GM21360 (cell line): Measurements from ENCODE around the gene CHRM2.

Experiments
- ATAC-seq: cut with Tn5 transposase; IDR thresholded peaks from one replicate; pipeline ENCODE4 v1.9.1; 2021; ENCODE audit warnings: mild to moderate bottlenecking, moderate library complexity; ENCODE audit not compliant: unreplicated experiment

The CHRM2 gene

DNA sequence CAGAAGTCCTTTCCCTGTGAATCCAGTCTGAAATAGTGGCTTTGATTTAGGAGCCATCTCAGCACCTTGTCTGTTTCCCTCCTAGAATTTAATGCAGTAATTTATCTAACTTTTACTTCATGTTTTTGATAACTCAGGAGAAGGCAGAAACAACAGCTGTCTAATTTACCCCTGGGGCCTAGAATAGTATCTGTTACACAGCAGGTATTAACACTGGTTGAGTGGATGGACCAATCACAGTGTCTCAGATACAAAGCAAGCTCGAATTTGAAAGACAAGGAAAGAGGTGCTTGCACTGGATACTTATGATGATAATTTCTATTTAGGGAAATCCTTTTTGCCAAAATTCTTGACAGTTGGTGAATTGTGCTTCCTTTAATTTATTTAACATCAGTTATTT lies 23.4 kb downstream of the CHRM2 start:
- no peak for ATAC-seq

DNA sequence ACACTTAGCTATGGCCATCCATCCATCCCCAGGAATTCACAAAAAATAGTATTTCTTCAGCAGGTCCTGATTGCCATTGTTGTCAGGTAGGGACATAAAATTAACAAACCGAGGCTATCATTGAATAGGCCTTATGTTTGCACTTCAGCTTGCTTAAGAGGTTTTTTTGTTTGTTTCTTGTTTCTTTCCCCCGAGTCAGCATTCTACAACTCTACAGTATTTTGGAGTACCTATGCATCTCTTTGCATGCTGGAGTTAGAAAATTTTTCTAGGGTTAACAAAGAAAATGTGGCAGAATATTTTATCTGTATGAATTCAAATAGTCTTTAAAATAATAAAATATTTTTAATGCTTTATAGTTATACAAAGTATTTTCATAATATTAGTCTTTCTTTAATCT lies 26.3 kb downstream of the CHRM2 start:
- no peak for ATAC-seq

DNA sequence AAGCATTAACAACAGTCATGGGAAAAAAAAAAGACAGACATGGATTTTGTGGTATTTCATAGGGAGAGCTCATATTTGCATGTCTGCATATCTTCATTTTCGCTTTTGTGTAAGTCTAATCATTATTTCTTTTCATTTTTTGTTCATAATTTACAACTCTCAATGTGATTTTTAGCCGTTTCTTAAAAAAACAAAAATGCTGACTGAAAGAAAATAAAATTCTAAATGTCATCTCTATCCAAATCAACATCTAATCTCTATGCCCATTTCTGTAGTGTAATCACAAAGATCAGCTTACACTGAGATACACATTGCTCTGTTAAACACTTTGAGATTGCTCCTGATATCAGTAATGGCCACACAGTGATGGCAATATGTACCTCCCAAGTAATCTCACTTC lies 29.2 kb downstream of the CHRM2 start:
- no peak for ATAC-seq

DNA sequence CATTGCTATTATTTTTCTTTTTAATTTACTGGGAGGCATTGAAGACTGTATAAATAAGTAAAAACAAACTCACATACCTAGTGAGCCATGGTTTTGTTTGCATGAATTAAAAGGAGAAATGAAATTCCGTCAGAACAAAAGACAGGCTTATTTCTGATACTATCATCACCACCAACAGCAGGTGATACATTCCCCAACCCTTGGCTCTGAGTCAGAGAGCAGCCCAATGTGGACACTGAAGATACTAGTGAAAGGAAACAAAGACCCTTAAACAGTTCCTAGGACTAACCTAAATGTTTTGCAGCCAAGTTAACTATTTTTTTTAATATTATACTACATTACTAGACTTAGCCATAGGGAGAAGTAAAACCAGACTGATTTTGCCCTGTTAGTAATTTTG lies 31.6 kb downstream of the CHRM2 start:
- ATAC-seq, result no peak

DNA sequence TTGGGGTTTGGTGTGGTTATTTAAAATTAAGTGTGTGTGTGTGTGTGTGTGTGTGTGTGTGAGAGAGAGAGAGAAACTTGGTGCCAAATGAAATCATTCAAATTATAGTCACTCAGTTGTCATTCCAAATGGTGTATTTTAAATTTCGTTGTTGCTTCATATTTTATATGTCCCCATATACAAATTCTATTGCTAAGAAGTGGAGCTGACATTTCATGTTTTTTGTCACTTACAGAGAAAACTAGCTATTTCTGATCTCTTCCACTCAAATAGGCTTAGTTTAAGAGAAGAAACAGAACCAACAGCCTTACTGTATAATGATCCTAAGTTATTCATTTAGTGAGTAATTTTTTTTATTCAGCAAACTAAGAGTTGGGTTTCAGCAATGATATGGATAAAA lies 42.3 kb downstream of the CHRM2 start:
- ATAC-seq, result no peak

DNA sequence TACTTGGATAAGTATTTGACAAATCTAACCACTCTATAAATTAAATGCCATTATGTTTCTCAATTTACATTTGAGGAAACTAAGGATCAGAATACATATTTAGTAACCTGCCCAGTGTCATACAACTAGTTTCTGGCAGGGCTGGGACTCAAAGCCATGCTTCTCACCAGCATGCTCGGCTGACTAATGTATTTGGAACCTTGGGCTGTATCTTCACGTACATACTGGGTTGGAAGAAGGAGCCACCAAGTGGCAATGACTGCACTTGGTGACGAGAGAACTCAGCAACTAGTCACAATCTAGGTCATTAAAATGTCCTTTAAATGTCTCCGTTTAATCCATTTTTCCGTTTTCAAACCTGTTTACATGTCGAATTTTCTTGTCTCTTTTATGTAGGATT lies 42.9 kb downstream of the CHRM2 start:
- no peak for ATAC-seq

DNA sequence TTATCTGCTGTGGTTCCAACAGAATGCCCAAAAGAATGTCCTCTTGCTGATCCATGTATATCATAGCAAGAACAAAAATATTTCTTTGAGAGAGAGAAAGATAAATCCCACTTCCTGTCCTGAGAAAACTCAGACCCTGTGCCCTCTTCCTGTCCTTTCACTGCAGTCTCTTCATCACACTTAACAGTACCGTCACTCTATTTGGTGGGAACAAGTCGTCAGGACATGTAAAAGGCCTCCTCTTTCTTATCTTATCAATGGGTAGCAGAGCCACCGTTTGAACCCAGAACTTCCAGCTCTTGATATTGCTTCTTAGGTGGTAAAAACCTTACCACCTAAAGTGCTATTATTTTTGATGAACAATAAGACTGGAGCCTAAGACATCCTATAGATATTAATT lies 43.9 kb downstream of the CHRM2 start:
- ATAC-seq, result no peak

DNA sequence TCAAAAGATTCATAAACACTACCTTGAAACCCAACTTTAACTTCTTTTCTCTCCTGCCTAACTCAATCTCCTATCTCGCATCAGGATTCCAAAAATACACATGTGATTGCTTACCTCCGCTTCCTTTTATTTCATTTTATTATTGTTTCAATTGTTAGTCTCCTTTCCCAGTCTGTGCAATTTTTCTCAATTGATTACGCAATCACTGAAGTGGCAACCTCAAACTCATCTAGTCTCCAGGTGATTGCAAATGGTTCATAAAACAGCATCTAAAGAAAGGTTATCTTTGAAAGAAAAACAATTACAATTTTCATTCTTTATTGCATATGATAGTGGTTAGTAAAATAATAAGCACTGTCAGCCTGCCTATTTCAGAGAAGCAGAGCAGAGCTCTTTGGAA lies 45.6 kb downstream of the CHRM2 start:
- no peak for ATAC-seq

DNA sequence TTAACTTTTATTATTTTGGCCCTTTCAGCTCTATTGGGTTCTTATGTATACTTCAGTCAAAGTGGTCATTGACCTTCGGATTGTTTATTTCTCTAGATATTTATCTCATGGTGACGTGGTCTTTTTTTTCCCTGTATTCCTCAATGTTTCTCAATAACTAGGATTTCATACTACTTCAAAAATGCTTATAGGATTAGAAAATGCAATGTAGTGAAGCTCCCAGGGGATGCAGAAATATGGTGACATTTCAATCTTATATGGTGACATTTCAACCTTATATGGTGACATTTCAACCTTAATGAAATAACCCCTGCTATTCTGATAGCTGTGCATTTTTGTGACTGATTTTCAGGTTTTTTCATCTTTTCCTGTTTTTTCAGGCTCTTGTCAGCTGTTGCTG lies 51.4 kb downstream of the CHRM2 start:
- ATAC-seq, result no peak

DNA sequence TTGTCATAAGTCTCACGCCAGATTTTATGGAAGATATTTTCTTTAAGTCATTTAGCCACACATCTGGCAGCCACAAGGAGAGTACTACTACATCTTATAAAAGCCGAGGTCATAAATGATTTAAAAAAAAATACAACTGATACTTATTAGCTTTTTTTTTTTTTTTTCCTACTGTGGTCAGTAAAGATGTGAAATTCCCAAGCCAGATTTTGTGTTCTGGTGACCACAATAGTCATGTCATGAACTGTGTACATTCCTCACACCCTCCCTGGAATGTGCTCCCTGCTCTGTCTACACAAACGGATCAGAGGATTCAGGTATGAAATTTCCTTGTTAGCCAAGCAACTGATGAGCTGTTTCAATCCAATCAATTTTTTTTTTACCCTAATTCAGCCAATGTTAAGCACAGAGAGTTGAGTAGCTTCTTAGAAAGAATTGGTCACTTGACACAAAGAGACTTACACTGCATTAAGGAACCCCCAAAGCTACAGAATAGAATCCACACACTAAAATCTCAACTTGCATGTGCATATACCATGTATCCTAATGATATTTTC lies 54.7 kb downstream of the CHRM2 start:
- no peak for ATAC-seq

DNA sequence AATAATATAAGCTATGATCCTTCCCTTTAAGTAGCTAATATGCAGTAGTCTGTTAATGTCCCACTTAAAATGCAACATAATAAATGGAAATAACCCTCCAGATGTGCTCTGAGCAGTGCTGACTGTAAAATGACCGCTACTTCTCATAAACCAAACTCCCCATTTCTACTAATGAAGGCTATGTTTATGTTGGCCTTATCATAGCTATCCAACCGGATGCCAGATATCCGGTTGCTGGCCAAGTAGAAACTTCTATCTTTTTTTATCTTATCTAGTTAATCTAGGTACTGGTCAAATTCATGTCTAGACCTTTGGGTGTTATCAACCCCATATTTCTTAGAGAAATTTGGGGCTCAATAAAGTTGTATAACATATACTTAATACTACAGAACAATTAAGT lies 56.6 kb downstream of the CHRM2 start:
- ATAC-seq, result no peak

DNA sequence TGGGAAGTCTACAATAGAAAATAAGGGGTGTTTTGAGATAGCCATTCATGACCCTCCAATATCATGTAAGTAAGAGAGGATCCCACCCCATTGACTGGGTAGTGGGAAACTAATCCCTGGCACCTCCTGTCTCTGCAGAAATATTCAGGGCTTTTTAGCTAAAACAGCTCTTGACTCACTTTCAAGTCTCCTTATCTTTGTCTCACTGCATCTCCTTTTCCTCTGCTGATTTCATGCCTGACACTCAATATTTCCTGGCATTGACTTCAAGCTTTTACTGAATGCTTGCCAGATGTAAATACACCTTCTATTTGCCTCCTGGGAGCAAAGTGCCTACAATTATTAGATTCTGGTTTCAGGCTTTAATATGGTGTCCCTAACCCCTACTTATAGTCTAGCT lies 57.1 kb downstream of the CHRM2 start:
- ATAC-seq, result no peak

DNA sequence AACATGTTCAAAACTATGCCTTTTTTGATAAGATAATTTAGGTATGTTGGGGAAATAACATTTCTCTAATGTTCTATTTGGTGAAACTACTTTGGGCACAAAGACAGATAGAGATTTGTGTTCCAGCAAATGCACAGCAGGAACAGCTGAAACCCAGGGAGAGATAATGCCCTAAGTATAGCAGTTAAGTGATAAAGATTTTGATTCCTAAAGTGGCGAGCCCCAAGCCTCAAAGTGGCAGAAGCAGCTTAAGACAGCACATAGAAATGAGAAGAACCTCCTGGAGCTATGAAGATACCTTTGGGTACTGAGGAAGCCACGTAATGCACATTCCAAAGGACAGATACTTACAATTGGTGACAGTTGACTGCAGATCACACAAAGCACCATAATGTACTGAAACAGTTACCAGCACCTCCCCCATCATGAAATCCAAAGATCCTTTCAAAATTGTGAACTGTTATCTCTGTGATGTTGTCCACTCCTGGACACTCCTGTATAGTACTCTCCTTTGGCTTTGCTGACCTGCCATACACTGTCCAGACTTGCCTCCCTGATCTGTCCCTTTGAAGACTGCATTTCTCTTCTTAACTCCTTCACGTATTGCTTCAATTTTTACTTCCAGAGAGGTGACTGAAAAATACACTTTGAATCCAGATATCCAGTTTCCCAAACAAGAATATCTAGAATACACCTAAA lies 62.9 kb downstream of the CHRM2 start:
- ATAC-seq, result no peak

DNA sequence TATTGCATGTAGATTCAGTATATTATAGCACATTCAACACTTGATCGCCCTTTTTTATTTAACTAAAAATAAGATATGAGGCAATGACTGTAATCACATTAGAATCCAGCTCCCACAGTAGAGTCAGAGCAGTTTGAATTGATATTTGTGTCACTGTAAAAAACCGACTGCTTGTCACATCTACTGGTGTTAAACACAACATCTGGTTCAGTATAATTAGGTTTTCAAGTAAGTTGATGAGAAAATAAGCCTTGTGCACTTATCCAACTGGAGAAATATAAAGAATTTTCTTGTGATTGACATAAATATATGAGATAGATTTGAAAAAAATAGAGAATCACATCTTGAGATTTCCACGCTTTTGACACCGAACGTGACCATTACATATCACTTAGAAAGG lies 69.0 kb downstream of the CHRM2 start:
- no peak for ATAC-seq

DNA sequence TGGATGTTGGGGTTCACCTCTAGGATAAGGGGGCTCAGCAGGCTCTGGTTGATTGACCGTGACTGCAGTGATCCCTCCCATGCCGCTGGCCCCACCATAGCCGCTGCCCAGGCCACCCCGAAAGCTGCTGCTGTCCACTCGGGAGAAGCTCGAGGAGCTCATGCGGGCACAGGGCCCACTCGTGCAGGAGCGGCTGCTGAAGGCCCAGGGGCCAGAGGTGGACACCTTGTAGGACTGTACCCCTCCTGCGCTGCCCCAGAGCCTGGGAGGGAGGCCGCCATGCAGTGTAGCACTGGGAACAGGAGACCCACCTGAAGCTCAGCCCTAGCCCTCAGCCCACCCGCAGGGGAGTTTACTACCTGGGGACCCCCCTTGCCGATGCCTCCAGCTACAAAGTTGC lies 70.0 kb downstream of the CHRM2 start:
- ATAC-seq, result no peak

DNA sequence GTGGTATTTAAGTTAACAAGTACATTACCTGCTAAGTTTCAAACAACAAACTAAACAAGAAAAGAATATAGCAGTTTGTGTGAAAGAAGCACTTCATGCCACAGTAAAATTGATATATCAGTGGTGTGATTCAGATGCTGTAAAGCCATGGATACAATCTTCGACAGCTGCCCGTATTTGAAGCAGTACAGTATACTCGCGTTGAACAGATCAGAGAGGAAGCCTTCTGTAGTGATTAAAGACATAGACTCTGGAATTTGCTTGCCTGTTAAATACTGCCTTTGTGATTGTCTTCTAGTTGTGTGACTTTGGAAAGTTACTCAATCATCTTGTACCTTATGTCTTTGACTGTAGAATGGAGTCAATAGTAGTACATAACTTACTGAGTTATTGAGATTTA lies 71.7 kb downstream of the CHRM2 start:
- no peak for ATAC-seq

DNA sequence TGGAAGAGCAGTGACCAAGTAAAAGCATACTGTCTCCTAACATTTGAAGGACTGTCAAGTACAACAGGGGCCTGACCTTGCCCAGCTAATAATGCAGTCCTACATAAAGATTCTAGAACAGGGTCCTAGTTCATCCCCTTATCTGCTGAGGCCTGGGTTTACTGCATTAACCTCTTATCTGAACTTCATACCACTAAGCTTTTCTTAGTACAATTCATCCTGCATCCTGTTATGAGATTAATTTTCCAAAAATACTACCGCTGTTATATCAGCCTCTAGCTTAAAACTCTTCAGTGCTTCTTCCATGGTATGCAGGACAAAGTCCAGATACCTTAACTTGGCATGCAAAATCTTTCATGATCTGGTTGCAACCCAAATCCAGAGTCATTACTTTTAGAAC lies 72.5 kb downstream of the CHRM2 start:
- ATAC-seq, result no peak

DNA sequence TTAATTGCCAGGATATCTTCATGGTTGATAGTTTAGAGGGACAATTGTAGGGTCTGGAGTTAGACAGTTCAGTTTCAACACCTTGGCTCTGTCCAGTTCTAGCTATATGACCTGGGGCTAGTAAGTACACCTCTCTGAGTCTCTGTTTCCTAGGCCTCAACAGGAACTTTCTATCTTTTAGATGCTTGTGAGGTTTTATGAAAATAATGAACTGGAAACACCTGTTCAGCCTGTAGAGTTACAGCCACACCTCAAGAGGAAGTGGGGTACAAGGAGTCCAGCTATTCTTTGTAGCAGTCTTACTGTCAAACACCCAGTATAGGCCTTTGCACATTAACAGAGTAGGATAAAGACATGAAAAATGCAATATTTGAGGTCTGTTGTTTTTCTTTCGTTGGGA lies 73.4 kb downstream of the CHRM2 start:
- ATAC-seq, result no peak

DNA sequence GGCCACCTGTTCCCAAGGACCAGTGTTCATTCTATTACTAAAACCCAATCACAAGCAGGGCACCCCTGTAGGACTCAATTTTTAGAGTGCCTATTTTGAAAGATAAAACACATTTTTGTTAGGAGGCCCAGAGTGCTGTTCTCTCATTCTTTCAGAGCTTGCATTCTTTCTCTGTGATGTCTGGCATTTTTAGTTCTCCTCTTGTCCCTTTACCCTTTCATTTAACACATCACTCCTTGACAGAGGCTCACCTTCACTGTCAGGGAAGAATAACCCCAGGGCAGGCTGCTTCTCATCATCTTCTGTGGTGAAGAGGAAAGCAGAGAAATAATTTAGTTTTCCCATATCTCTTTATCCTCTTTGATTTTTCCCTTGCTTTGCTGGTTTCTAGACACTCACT lies 73.9 kb downstream of the CHRM2 start:
- no peak for ATAC-seq

DNA sequence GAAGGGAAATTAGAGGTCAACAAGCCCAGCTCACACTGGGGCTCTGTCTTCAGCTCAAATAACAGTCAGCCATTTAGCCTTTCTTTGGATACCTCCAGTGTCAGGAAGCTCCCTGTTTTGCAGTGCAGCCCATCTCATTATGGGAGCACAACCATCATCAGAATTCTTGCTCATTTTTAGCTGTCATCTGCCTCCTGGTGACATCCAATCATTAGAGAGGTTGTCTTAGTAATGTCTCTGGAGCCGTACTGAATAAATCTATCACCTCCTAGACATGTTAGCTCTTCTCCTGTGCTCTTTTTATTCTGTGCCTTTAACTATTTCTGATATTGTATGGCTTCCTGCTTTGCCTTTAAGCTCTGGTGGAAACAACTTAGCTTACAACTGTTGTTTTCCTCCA lies 74.5 kb downstream of the CHRM2 start:
- ATAC-seq, result no peak

DNA sequence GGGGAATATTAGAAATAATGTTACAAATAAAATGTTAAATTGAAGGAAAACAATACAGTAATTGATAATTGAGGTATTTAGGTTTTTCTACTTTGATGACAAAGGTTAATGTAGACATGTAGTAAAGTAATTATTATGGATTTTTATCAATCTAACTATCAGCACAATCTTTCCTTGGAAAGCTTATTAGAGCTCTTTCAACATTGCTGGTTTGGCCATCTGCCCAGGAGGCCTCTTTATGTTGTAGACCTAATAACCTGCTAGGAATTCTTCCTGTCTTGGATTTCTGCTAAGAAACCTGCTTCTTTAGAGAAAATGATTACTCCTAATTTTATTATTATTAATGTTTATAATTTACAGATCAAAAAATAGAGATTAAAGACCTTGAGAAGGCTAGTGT lies 78.9 kb downstream of the CHRM2 start:
- ATAC-seq, result no peak

DNA sequence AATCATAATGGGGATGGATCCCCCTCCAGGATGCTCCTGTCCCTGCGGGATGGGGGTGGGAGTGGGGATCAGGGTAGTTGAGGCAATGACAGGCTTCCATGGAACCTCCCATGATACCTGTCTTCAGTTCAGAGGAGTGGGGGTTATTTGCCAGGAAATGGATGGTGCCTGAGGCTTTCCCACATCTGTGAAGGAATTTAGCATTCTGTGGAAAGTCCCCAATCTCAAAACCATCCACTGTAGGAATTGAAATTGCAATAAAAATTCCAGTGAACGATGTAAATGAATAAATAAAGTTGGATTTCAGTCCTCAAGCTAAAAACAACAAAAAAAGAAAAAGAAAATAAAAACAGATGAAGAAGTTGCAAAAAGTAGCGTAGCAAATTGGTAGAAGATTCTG lies 81.9 kb downstream of the CHRM2 start:
- no peak for ATAC-seq

DNA sequence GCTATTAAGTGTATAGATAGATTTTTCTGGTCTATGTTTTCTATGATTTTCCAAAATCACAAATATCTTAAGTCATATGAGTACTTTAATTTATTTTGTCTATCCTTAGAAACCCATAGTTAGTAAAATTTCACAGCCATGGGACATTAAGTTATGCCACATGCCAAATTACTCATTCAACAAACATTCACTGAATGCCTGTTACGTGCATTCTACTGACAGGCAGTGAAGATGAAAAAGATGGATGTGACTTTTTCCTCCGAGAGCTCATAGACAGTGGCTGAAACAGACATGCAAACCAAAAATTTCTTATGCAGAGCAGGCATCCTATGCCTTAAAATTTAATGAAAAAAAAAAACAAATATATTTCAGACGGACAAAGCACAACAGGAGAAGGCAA lies 84.9 kb downstream of the CHRM2 start:
- ATAC-seq, result no peak
